T-helper 2 cell treated with Interferon-gamma antibody and Interleukin-4, amounts not matched to agents 5 μg/mL and 100 μg/mL, for 36 hours (primary cell): Measurements from ENCODE around the gene HTR1D.
A peak's percentile ranks its signal among the peaks of the same experiment; 100 is the strongest.

Experiments used
- DNase-seq: peaks from one replicate; pipeline ENCODE4 v3.0.0; 2021; ENCODE audit warnings: low spot score
- H3K27ac Mint-ChIP-seq: one replicate; pipeline ENCODE4 v1.8.0; 2021; ENCODE audit warnings: mild to moderate bottlenecking, mixed read lengths
- H3K27me3 Mint-ChIP-seq: one replicate; pipeline ENCODE4 v1.8.0; 2021; ENCODE audit warnings: low read depth, mixed read lengths
- H3K36me3 Mint-ChIP-seq: one replicate; pipeline ENCODE4 v1.8.0; 2021; ENCODE audit warnings: low read depth, mixed read lengths
- H3K4me1 Mint-ChIP-seq: one replicate; pipeline ENCODE4 v1.8.0; 2021; ENCODE audit warnings: low read depth, mixed read lengths
- H3K4me3 Mint-ChIP-seq: one replicate; pipeline ENCODE4 v1.8.0; 2022; ENCODE audit warnings: mild to moderate bottlenecking, moderate library complexity, mixed read lengths
- H3K9me3 Mint-ChIP-seq: one replicate; pipeline ENCODE4 v1.8.0; 2021; ENCODE audit warnings: mixed read lengths

Gene HTR1D

GRCh38 chr1:23167353-23168078 lies 49.8 kb downstream of the HTR1D start:
- Mint-ChIP-seq H3K27ac (no peak overlapping the region), H3K27me3 (peaks cover 6% of the 10 kb centered on the region), H3K4me3 (peak overlapping the region; percentile 77), H3K36me3 (no peaks in the 10 kb centered on the region), H3K9me3 (no peaks in the 10 kb centered on the region), H3K4me1 (peaks cover 16% of the 10 kb centered on the region)
- DNase-seq = peak; percentile 22

GRCh38 chr1:23166854-23167253 lies 50.4 kb downstream of the HTR1D start:
- peaks cover 6% of the 10 kb centered on the region for H3K27me3 Mint-ChIP-seq
- H3K4me1 Mint-ChIP-seq = peaks cover 16% of the 10 kb centered on the region
- no peaks in the 10 kb centered on the region for H3K36me3 Mint-ChIP-seq
- no peaks in the 10 kb centered on the region for H3K9me3 Mint-ChIP-seq
- peak overlapping the region; percentile 77 for H3K4me3 Mint-ChIP-seq
- DNase-seq = no peak
- no peak overlapping the region for H3K27ac Mint-ChIP-seq

- H3K9me3 Mint-ChIP-seq = no peaks in the 10 kb centered on the region
- H3K27ac Mint-ChIP-seq = no peak overlapping the region
- peaks cover 6% of the 10 kb centered on the region for H3K27me3 Mint-ChIP-seq
- peaks cover 11% of the 10 kb centered on the region for H3K4me1 Mint-ChIP-seq
- no peaks in the 10 kb centered on the region for H3K36me3 Mint-ChIP-seq
- H3K4me3 Mint-ChIP-seq = no peak overlapping the region
- DNase-seq = no peak
Observed at GRCh38 chr1:23163395-23163794, 53.9 kb downstream of the HTR1D start.

GRCh38 chr1:23159963-23160877 lies 57.1 kb downstream of the HTR1D start:
- Mint-ChIP-seq H3K4me1 (peaks cover 2% of the 10 kb centered on the region), H3K27me3 (no peaks in the 10 kb centered on the region), H3K27ac (no peak overlapping the region), H3K4me3 (no peak overlapping the region), H3K9me3 (no peaks in the 10 kb centered on the region), H3K36me3 (no peaks in the 10 kb centered on the region)
- DNase-seq = no peak

- Mint-ChIP-seq H3K4me1 (peaks cover 3% of the 10 kb centered on the region), H3K27me3 (no peaks in the 10 kb centered on the region), H3K4me3 (no peak overlapping the region), H3K36me3 (no peaks in the 10 kb centered on the region), H3K9me3 (no peaks in the 10 kb centered on the region), H3K27ac (no peak overlapping the region)
- no peak for DNase-seq
Observed at GRCh38 chr1:23156940-23157339, 60.4 kb downstream of the HTR1D start.

- no peak overlapping the region for H3K27ac Mint-ChIP-seq
- H3K9me3 Mint-ChIP-seq = no peaks in the 10 kb centered on the region
- peaks cover 14% of the 10 kb centered on the region for H3K4me1 Mint-ChIP-seq
Observed at GRCh38 chr1:23152966-23153684, 64.2 kb downstream of the HTR1D start.

GRCh38 chr1:23150742-23151141 lies 66.6 kb downstream of the HTR1D start:
- DNase-seq = no peak
- H3K27ac Mint-ChIP-seq = no peak overlapping the region
- H3K27me3 Mint-ChIP-seq = no peaks in the 10 kb centered on the region
- no peaks in the 10 kb centered on the region for H3K9me3 Mint-ChIP-seq
- H3K4me3 Mint-ChIP-seq = no peak overlapping the region
- no peaks in the 10 kb centered on the region for H3K36me3 Mint-ChIP-seq
- peaks cover 20% of the 10 kb centered on the region for H3K4me1 Mint-ChIP-seq

More at GRCh38 chr1:23152966-23153684, 64.2 kb downstream of the HTR1D start:
- DNase-seq = no peak
- H3K4me3 Mint-ChIP-seq = no peak overlapping the region
- no peaks in the 10 kb centered on the region for H3K27me3 Mint-ChIP-seq
- no peaks in the 10 kb centered on the region for H3K36me3 Mint-ChIP-seq

- Mint-ChIP-seq H3K27me3 (no peaks in the 10 kb centered on the region), H3K27ac (no peak overlapping the region), H3K36me3 (no peaks in the 10 kb centered on the region), H3K4me1 (peaks cover 20% of the 10 kb centered on the region), H3K9me3 (no peaks in the 10 kb centered on the region), H3K4me3 (no peak overlapping the region)
- DNase-seq = no peak
Observed at GRCh38 chr1:23150125-23150524, 67.2 kb downstream of the HTR1D start.

- Mint-ChIP-seq H3K27me3 (no peaks in the 10 kb centered on the region), H3K4me1 (peaks cover 18% of the 10 kb centered on the region), H3K4me3 (no peak overlapping the region), H3K27ac (peak overlapping the region; percentile 16), H3K36me3 (no peaks in the 10 kb centered on the region), H3K9me3 (no peaks in the 10 kb centered on the region)
- no peak for DNase-seq
Observed at GRCh38 chr1:23149114-23149513, 68.2 kb downstream of the HTR1D start.

GRCh38 chr1:23148084-23148483 lies 69.2 kb downstream of the HTR1D start:
- Mint-ChIP-seq H3K4me3 (peak overlapping the region; percentile 57), H3K36me3 (no peaks in the 10 kb centered on the region), H3K27me3 (no peaks in the 10 kb centered on the region), H3K4me1 (peaks cover 18% of the 10 kb centered on the region), H3K27ac (peak overlapping the region; percentile 79), H3K9me3 (no peaks in the 10 kb centered on the region)
- DNase-seq = no peak
